ENCODE results near the gene RHEB. TPM values are rescaled to one million over a fixed set of nuclear protein-coding genes. Genes with fewer than 3 reads are reported as not detected.

RHEB gene
- total and polyA plus RNA-seq, 4 experiments from 2014 or later, result 40.8 to 83.2 (median 64.1) TPM

- no peak overlapping the region for H3K4me3 ChIP-seq (ENCODE audit: low read length in 2 of 2)
- no peaks in the 10 kb centered on the region for H3K9me3 Mint-ChIP-seq
- H3K27ac ChIP-seq (ENCODE audit: low read depth, low read length), result no peak overlapping the region
- H3K27ac Mint-ChIP-seq, result peak overlapping the region in 3 of 7 donors; percentile 13 to 36 (median 34)
- H3K36me3 Mint-ChIP-seq, result no peaks in the 10 kb centered on the region
- H3K4me1 ChIP-seq (ENCODE audit: insufficient read depth, low read length), result peaks cover 90% of the 10 kb centered on the region
- CTCF ChIA-PET (ENCODE audit: partially characterized antibody), result interaction anchor here (1.2 kb wide), 1 partner anchor 11 kb away, joined by 3 read pairs; no protein-coding TSS in a partner anchor
- H3K27me3 Mint-ChIP-seq, result no peaks in the 10 kb centered on the region
- peaks cover 56 to 84% (median 67%) of the 10 kb centered on the region in 4 donors for H3K4me1 Mint-ChIP-seq
- no peaks in the 10 kb centered on the region for H3K36me3 ChIP-seq (ENCODE audit: insufficient read depth, low read length)
- POLR2A ChIA-PET (ENCODE audit: partially characterized antibody), result no interaction called here
- H3K4me3 Mint-ChIP-seq, result peak overlapping the region in 4 of 8 donors; percentile 6 to 65 (median 18)
- no peaks in the 10 kb centered on the region for H3K9me3 ChIP-seq (ENCODE audit: control insufficient read depth in 1 of 2, low read length in 2 of 2)
- H3K27me3 ChIP-seq (ENCODE audit: insufficient read depth, low read length), result no peaks in the 10 kb centered on the region
- intact Hi-C loops (cut with micrococcal nuclease), result loop anchor here (10.0 kb wide), 1 partner anchor 275 kb away; no protein-coding TSS in a partner anchor
- DNase-seq, result no peak
These were observed 9.9 kb downstream of the RHEB start for GRCh38 chr7:151509670-151510333.

GRCh38 chr7:151508991-151509390 lies 10.7 kb downstream of the RHEB start:
- Mint-ChIP-seq H3K9me3 (no peaks in the 10 kb centered on the region), H3K4me1 (peaks cover 53 to 86% (median 66%) of the 10 kb centered on the region in 4 donors), H3K4me3 (peak overlapping the region in 1 of 8 donors; percentile 20), H3K36me3 (no peaks in the 10 kb centered on the region), H3K27ac (no peak overlapping the region), H3K27me3 (no peaks in the 10 kb centered on the region)
- POLR2A ChIA-PET (ENCODE audit: partially characterized antibody), result no interaction called here
- CTCF ChIA-PET (ENCODE audit: partially characterized antibody), result interaction anchor here (0.7 to 1.7 kb wide), 2 partner anchors 11 to 29 kb away, joined by 3 to 4 read pairs; no protein-coding TSS in a partner anchor
- Histone ChIP-seq H3K4me3 (ENCODE audit: low read length in 2 of 2) (no peak overlapping the region), H3K27me3 (ENCODE audit: insufficient read depth, low read length) (no peaks in the 10 kb centered on the region), H3K27ac (ENCODE audit: low read depth, low read length) (no peak overlapping the region), H3K9me3 (ENCODE audit: control insufficient read depth in 1 of 2, low read length in 2 of 2) (no peaks in the 10 kb centered on the region), H3K4me1 (ENCODE audit: insufficient read depth, low read length) (peaks cover 82% of the 10 kb centered on the region), H3K36me3 (ENCODE audit: insufficient read depth, low read length) (no peaks in the 10 kb centered on the region)
- intact Hi-C loops (cut with micrococcal nuclease), result no loop called here
- no peak for DNase-seq

- no peaks in the 10 kb centered on the region for H3K36me3 ChIP-seq (ENCODE audit: insufficient read depth, low read length)
- Mint-ChIP-seq H3K27ac (no peak overlapping the region), H3K4me1 (peaks cover 48 to 83% (median 64%) of the 10 kb centered on the region in 4 donors), H3K36me3 (no peaks in the 10 kb centered on the region), H3K4me3 (peak overlapping the region in 1 of 8 donors; percentile 22), H3K27me3 (no peaks in the 10 kb centered on the region), H3K9me3 (no peaks in the 10 kb centered on the region)
- no peaks in the 10 kb centered on the region for H3K27me3 ChIP-seq (ENCODE audit: insufficient read depth, low read length)
- ChIA-PET POLR2A (ENCODE audit: partially characterized antibody) (no interaction called here), CTCF (ENCODE audit: partially characterized antibody) (interaction anchor here (1.7 kb wide), 1 partner anchor 10 kb away, joined by 4 read pairs; no protein-coding TSS in a partner anchor)
- H3K4me3 ChIP-seq (ENCODE audit: low read length in 2 of 2), result no peak overlapping the region
- H3K9me3 ChIP-seq (ENCODE audit: control insufficient read depth in 1 of 2, low read length in 2 of 2), result no peaks in the 10 kb centered on the region
- no peak overlapping the region for H3K27ac ChIP-seq (ENCODE audit: low read depth, low read length)
- no peak for DNase-seq
- intact Hi-C loops (cut with micrococcal nuclease), result no loop called here
- H3K4me1 ChIP-seq (ENCODE audit: insufficient read depth, low read length), result peaks cover 76% of the 10 kb centered on the region
These were observed 11.9 kb downstream of the RHEB start for GRCh38 chr7:151507806-151508205.

GRCh38 chr7:151506901-151507382 lies 12.8 kb downstream of the RHEB start:
- H3K4me3 Mint-ChIP-seq, result peak overlapping the region in 3 of 8 donors; percentile 17 to 30 (median 29)
- H3K36me3 Mint-ChIP-seq, result no peaks in the 10 kb centered on the region
- no peak for DNase-seq
- no peaks in the 10 kb centered on the region for H3K9me3 ChIP-seq (ENCODE audit: control insufficient read depth in 1 of 2, low read length in 2 of 2)
- ChIA-PET CTCF (ENCODE audit: partially characterized antibody) (no interaction called here), POLR2A (ENCODE audit: partially characterized antibody) (no interaction called here)
- peaks cover 67% of the 10 kb centered on the region for H3K4me1 ChIP-seq (ENCODE audit: insufficient read depth, low read length)
- H3K36me3 ChIP-seq (ENCODE audit: insufficient read depth, low read length), result no peaks in the 10 kb centered on the region
- no peak overlapping the region for H3K4me3 ChIP-seq (ENCODE audit: low read length in 2 of 2)
- H3K27ac Mint-ChIP-seq, result peak overlapping the region in 2 of 7 donors; percentile 57 to 64
- H3K27ac ChIP-seq (ENCODE audit: low read depth, low read length), result no peak overlapping the region
- peaks cover 48 to 80% (median 63%) of the 10 kb centered on the region in 4 donors for H3K4me1 Mint-ChIP-seq
- H3K27me3 ChIP-seq (ENCODE audit: insufficient read depth, low read length), result no peaks in the 10 kb centered on the region
- H3K27me3 Mint-ChIP-seq, result no peaks in the 10 kb centered on the region
- intact Hi-C loops (cut with micrococcal nuclease), result no loop called here
- H3K9me3 Mint-ChIP-seq, result no peaks in the 10 kb centered on the region

GRCh38 chr7:151505836-151506468 lies 13.7 kb downstream of the RHEB start:
- ChIA-PET CTCF (ENCODE audit: partially characterized antibody) (interaction anchor here (0.7 kb wide), 1 partner anchor 1025 kb away, joined by 5 read pairs; no protein-coding TSS in a partner anchor), POLR2A (ENCODE audit: partially characterized antibody) (interaction anchor here (0.7 kb wide), 1 partner anchor 13 kb away, joined by 4 read pairs; no protein-coding TSS in a partner anchor)
- H3K27ac Mint-ChIP-seq, result peak overlapping the region in 2 of 7 donors; percentile 1 to 55
- H3K27me3 ChIP-seq (ENCODE audit: insufficient read depth, low read length), result no peaks in the 10 kb centered on the region
- H3K27me3 Mint-ChIP-seq, result no peaks in the 10 kb centered on the region
- H3K36me3 Mint-ChIP-seq, result no peaks in the 10 kb centered on the region
- no peak for DNase-seq
- H3K4me1 ChIP-seq (ENCODE audit: insufficient read depth, low read length), result peaks cover 58% of the 10 kb centered on the region
- no peaks in the 10 kb centered on the region for H3K9me3 ChIP-seq (ENCODE audit: control insufficient read depth in 1 of 2, low read length in 2 of 2)
- intact Hi-C loops (cut with micrococcal nuclease), result no loop called here
- no peaks in the 10 kb centered on the region for H3K36me3 ChIP-seq (ENCODE audit: insufficient read depth, low read length)
- no peak overlapping the region for H3K4me3 ChIP-seq (ENCODE audit: low read length in 2 of 2)
- H3K9me3 Mint-ChIP-seq, result no peaks in the 10 kb centered on the region
- H3K4me1 Mint-ChIP-seq, result peaks cover 50 to 80% (median 64%) of the 10 kb centered on the region in 4 donors
- H3K4me3 Mint-ChIP-seq, result peak overlapping the region in 1 of 8 donors; percentile 57
- H3K27ac ChIP-seq (ENCODE audit: low read depth, low read length), result no peak overlapping the region

- Histone ChIP-seq H3K9me3 (ENCODE audit: control insufficient read depth in 1 of 2, low read length in 2 of 2) (no peaks in the 10 kb centered on the region), H3K36me3 (ENCODE audit: insufficient read depth, low read length) (no peaks in the 10 kb centered on the region), H3K4me3 (ENCODE audit: low read length in 2 of 2) (no peak overlapping the region), H3K27ac (ENCODE audit: low read depth, low read length) (no peak overlapping the region), H3K27me3 (ENCODE audit: insufficient read depth, low read length) (no peaks in the 10 kb centered on the region), H3K4me1 (ENCODE audit: insufficient read depth, low read length) (peaks cover 54% of the 10 kb centered on the region)
- Mint-ChIP-seq H3K4me1 (peaks cover 52 to 82% (median 65%) of the 10 kb centered on the region in 4 donors), H3K36me3 (no peaks in the 10 kb centered on the region), H3K4me3 (peak overlapping the region in 2 of 8 donors; percentile 24 to 57), H3K27ac (peak overlapping the region in 1 of 7 donors; percentile 55), H3K27me3 (no peaks in the 10 kb centered on the region), H3K9me3 (no peaks in the 10 kb centered on the region)
- intact Hi-C loops (cut with micrococcal nuclease), result no loop called here
- CTCF ChIA-PET (ENCODE audit: partially characterized antibody), result interaction anchor here (0.7 kb wide), 1 partner anchor 1024 kb away, joined by 5 read pairs; no protein-coding TSS in a partner anchor
- POLR2A ChIA-PET (ENCODE audit: partially characterized antibody), result interaction anchor here (1.2 kb wide), 1 partner anchor 14 kb away, joined by 3 read pairs; no protein-coding TSS in a partner anchor
- DNase-seq, result no peak
These were observed 14.3 kb downstream of the RHEB start for GRCh38 chr7:151505433-151505832.

Data from CD4-positive, alpha-beta memory T cell (primary cell).